ENCODE measurements around the gene RNASEL.
"Not testable (repeated sequence)": the region's sequence is repeated elsewhere in the genome, so short reads cannot be mapped to it uniquely, and the experiment has no call there.

Gene RNASEL

DNA sequence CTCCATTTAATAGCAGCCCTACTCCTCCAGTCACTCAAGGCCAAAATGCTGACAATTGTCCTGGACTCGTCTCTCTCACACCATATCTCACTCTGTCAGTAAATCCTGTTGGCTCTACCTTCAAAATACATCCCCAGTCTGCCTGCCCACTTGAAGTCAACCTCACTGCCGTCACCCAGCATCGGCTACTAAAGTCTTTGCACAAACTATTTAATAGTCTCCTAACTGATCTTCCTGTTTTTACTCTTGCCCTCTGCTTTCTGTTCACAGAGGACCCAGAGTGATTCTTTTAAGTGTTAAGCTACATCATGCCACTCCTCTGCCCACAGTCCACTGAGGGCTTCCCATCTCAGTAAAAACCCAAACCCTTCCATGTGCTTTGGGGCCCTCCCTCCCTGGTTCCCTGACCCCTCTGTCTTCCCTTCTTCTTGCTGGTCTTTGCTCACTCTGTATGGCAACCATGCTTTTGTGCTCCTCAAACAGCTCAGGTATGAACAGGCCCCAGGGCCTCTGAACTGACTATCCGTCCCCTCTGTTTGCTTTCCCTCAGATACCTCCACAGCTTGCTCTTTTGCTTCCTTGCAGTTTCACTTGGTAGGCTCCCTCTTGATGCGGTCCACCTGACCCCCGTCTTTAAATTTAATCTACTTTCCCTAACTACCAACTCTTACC lies 19.0 kb downstream of the RNASEL start:
- Mint-ChIP-seq H3K27me3 (no peaks in the 10 kb centered on the region), H3K4me1 (ENCODE audit: low read depth) (peaks cover 4% of the 10 kb centered on the region), H3K36me3 (ENCODE audit: low read depth) (peaks cover 24% of the 10 kb centered on the region), H3K9me3 (no peaks in the 10 kb centered on the region), H3K4me3 (no peak overlapping the region), H3K27ac (no peak overlapping the region)
- no peak for DNase-seq

DNA sequence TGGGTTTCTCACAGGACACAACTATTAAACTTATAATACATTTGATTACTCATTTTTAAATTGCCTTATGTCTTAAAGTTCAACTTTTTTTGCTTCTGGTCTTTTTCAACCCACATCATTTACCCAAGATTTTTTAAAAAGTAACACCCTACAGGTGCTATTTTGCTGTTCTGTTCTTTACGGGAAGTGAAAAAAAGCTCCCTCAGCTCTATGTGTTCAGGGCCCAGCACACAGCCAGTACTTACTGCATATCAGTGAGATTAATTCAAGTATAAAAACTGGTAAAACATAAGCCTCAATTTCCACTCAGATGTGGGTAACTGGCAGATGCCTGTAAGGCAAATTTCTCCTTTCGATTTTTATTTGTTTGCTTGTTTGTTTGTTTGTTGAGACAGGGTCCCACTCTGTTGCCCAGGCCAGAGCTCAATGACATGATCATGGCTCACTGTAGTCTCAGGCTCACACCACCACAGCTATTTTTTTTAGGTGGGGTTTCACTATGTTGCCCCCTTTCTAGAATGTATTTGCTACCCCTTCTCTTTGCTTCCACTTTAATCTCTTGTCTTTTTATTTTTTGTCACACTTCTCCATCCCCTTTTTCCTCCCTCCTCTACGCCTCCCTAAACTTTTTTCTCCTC lies 20.3 kb downstream of the RNASEL start:
- no peak overlapping the region for H3K27ac Mint-ChIP-seq
- peaks cover 4% of the 10 kb centered on the region for H3K4me1 Mint-ChIP-seq (ENCODE audit: low read depth)
- H3K27me3 Mint-ChIP-seq: no peaks in the 10 kb centered on the region
- peaks cover 14% of the 10 kb centered on the region for H3K36me3 Mint-ChIP-seq (ENCODE audit: low read depth)
- no peak for DNase-seq
- H3K9me3 Mint-ChIP-seq: no peaks in the 10 kb centered on the region
- no peak overlapping the region for H3K4me3 Mint-ChIP-seq

DNA sequence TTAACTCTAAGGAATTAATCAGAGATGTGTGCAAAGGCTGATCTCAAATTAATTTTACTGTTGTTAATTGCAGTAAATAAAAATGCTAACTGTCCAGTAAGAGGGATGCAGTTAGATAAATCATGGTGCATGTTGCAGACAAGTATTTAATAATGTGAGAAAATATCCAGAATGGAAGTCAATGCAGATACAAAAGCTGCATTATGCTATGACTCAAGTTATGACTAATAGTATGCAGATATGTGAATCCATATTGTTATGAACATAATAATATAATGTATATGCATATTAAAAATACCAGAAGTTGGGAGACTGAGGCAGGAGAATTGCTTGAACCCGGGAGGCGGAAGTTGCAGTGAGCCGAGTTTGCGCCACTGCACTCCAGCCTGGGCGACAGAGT lies 21.4 kb downstream of the RNASEL start:
- Mint-ChIP-seq H3K4me3 (no peak overlapping the region), H3K27me3 (no peaks in the 10 kb centered on the region), H3K9me3 (no peaks in the 10 kb centered on the region)

DNA sequence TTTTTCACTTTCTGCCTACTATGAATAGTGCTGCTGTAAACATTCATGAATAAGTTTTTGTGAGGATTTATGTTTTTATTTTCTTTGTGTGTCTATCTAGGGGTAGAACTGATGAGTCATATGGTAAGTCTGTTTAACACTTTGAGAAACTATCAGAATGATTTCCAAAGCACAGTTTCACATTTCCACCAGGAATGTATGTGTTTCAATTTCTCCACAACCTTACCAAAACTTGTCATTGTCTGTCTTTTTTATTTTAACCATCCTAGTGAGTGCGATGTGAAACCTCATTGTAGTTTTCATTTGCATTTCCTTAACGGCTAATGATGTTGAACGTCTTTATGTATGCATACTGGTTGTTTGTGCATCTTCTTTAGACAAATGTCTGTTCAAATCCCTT lies 23.5 kb downstream of the RNASEL start:
- no peaks in the 10 kb centered on the region for H3K27me3 Mint-ChIP-seq
- H3K27ac Mint-ChIP-seq: no peak overlapping the region
- no peak for DNase-seq
- no peaks in the 10 kb centered on the region for H3K36me3 Mint-ChIP-seq (ENCODE audit: low read depth)
- H3K4me3 Mint-ChIP-seq: no peak overlapping the region
- no peaks in the 10 kb centered on the region for H3K9me3 Mint-ChIP-seq
- peaks cover 4% of the 10 kb centered on the region for H3K4me1 Mint-ChIP-seq (ENCODE audit: low read depth)

More for the DNA sequence above, 21.4 kb downstream of the RNASEL start:
- Mint-ChIP-seq H3K36me3 (ENCODE audit: low read depth) (peaks cover 4% of the 10 kb centered on the region), H3K4me1 (ENCODE audit: low read depth) (peaks cover 4% of the 10 kb centered on the region), H3K27ac (no peak overlapping the region)
- no peak for DNase-seq

DNA sequence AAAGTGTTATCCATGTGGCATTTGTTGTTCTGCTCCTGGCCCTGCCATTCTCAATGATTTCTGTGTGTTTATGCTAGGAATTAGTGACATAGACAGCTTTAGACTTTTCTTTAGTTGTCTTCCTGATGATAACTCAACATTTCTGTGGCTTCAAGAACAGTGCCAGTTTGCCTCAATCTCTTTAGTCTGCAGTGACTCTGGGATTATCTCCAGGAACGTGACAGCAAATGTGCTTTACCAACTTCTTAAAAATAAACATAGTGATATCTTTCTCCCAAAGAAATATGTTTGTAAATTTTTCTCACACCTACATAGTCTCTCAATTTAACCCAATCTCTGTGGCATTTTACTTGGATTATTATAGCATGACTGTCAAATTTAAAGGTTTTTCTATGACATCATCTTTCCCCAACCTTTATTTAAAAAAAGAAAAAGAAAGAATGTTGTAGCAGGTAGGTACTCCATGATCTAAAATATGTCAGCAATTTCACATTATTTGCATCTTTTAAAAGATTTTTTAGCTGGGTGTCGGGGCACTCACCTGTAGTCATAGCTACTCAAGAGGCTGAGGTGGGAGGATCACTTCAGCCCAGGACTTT lies 24.6 kb downstream of the RNASEL start:
- no peak overlapping the region for H3K27ac Mint-ChIP-seq
- peaks cover 4% of the 10 kb centered on the region for H3K4me1 Mint-ChIP-seq (ENCODE audit: low read depth)
- no peaks in the 10 kb centered on the region for H3K9me3 Mint-ChIP-seq
- H3K27me3 Mint-ChIP-seq: no peaks in the 10 kb centered on the region
- DNase-seq: no peak
- no peaks in the 10 kb centered on the region for H3K36me3 Mint-ChIP-seq (ENCODE audit: low read depth)
- no peak overlapping the region for H3K4me3 Mint-ChIP-seq

DNA sequence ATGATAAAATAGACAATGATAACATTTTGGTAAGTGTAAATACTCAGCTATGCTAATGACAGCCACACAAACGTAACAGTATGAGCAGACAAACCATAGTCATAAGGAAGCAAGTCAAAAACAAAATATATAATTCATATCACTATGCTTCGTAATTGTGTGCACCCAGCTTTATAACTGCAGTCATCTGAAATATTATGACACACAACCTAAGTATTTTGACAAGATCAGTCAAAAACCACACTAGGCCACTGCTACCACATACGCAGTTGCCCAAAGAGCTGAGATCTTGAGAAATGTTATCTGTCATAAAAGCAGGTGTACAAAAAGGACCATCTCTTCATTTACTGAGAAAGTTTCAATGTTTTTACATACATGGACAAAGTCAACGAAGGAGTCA lies 26.0 kb downstream of the RNASEL start:
- Mint-ChIP-seq H3K4me3 (no peak overlapping the region), H3K9me3 (no peaks in the 10 kb centered on the region), H3K36me3 (ENCODE audit: low read depth) (no peaks in the 10 kb centered on the region), H3K27ac (no peak overlapping the region), H3K27me3 (no peaks in the 10 kb centered on the region), H3K4me1 (ENCODE audit: low read depth) (peaks cover 4% of the 10 kb centered on the region)
- no peak for DNase-seq

DNA sequence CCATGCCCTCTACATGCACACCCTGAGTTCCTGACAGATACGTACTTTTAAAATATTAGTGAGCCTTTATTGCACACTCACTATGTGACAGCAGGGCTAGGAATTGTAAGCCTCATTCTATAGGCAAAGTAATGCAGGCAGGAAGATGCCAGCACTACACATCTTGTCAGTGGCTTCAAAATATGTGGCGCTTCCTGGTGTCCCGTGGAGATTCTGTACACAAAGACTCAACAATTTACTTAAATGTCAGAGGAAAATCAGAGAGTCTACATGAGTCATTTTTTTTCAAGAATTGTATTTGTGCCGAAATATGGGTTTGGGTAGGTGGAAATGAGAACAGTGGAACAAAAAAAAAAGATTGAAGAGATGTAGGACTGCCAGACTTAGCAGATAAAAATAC lies 27.6 kb downstream of the RNASEL start:
- no peak for DNase-seq
- no peak overlapping the region for H3K4me3 Mint-ChIP-seq
- no peaks in the 10 kb centered on the region for H3K27me3 Mint-ChIP-seq
- no peak overlapping the region for H3K27ac Mint-ChIP-seq
- peaks cover 4% of the 10 kb centered on the region for H3K4me1 Mint-ChIP-seq (ENCODE audit: low read depth)
- H3K9me3 Mint-ChIP-seq: no peaks in the 10 kb centered on the region
- H3K36me3 Mint-ChIP-seq (ENCODE audit: low read depth): no peaks in the 10 kb centered on the region

GRCh38 chr1:182560392-182560984 lies 28.6 kb downstream of the RNASEL start:
- no peak overlapping the region for H3K4me3 Mint-ChIP-seq
- H3K4me1 Mint-ChIP-seq (ENCODE audit: low read depth): peaks cover 2% of the 10 kb centered on the region
- no peak overlapping the region for H3K27ac Mint-ChIP-seq
- H3K9me3 Mint-ChIP-seq: no peaks in the 10 kb centered on the region
- no peaks in the 10 kb centered on the region for H3K36me3 Mint-ChIP-seq (ENCODE audit: low read depth)
- DNase-seq: no peak
- H3K27me3 Mint-ChIP-seq: no peaks in the 10 kb centered on the region

GRCh38 chr1:182556279-182556678 lies 32.8 kb downstream of the RNASEL start:
- no peak for DNase-seq
- Mint-ChIP-seq H3K27me3 (peaks cover 5% of the 10 kb centered on the region), H3K9me3 (peaks cover 5% of the 10 kb centered on the region), H3K27ac (no peak overlapping the region), H3K4me1 (ENCODE audit: low read depth) (no peaks in the 10 kb centered on the region), H3K4me3 (no peak overlapping the region), H3K36me3 (ENCODE audit: low read depth) (no peaks in the 10 kb centered on the region)

DNA sequence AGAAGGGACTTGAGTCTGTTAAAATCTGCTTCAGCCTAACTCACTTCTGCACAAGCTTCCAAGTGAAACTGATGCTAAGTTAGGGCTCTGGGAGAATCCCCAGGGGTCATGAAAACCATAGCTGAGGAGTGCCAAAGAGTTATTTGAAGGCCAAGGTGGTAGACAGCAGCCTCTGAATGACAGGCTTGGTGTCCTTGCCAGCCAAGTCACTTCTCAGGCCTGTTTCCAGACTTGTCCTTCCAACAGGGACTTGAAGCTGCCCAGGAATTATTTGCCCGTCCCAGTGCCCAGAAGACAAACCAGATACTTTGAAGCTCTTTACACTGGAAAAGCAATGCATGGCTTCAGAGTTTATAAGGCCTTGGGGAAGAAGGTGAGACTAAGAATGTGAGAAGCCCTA lies 33.6 kb downstream of the RNASEL start:
- no peak for DNase-seq
- Mint-ChIP-seq H3K4me3 (no peak overlapping the region), H3K36me3 (ENCODE audit: low read depth) (no peaks in the 10 kb centered on the region), H3K27ac (no peak overlapping the region), H3K9me3 (peaks cover 5% of the 10 kb centered on the region), H3K4me1 (ENCODE audit: low read depth) (no peaks in the 10 kb centered on the region), H3K27me3 (peaks cover 5% of the 10 kb centered on the region)

DNA sequence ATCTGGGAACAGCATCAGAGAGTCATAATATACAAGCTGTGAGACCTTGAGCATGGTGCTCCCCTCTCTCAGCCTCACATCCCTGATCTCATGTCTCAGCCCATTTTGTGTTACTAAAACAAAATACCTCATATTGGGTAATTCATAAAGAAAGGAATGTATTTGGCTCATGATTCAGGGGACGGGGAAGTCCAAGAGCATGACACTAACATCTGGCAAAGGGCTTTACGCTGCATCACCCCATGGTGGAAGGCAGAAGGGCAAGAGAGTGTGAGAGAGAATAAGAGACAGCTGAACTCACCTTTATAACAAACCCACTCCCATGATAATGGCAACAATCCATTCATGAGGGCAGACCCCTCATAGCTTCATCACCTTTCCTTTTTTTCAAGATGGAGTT lies 36.5 kb downstream of the RNASEL start:
- H3K4me1 Mint-ChIP-seq (ENCODE audit: low read depth): no peaks in the 10 kb centered on the region
- no peak overlapping the region for H3K4me3 Mint-ChIP-seq
- H3K36me3 Mint-ChIP-seq (ENCODE audit: low read depth): no peaks in the 10 kb centered on the region
- no peak for DNase-seq
- peaks cover 5% of the 10 kb centered on the region for H3K9me3 Mint-ChIP-seq
- H3K27ac Mint-ChIP-seq: no peak overlapping the region
- H3K27me3 Mint-ChIP-seq: peaks cover 7% of the 10 kb centered on the region

GRCh38 chr1:182549811-182550210 lies 39.2 kb downstream of the RNASEL start:
- Mint-ChIP-seq H3K27me3 (peaks cover 23% of the 10 kb centered on the region), H3K9me3 (peaks cover 5% of the 10 kb centered on the region), H3K27ac (no peak overlapping the region), H3K36me3 (ENCODE audit: low read depth) (no peaks in the 10 kb centered on the region), H3K4me3 (no peak overlapping the region), H3K4me1 (ENCODE audit: low read depth) (no peaks in the 10 kb centered on the region)
- DNase-seq: no peak

DNA sequence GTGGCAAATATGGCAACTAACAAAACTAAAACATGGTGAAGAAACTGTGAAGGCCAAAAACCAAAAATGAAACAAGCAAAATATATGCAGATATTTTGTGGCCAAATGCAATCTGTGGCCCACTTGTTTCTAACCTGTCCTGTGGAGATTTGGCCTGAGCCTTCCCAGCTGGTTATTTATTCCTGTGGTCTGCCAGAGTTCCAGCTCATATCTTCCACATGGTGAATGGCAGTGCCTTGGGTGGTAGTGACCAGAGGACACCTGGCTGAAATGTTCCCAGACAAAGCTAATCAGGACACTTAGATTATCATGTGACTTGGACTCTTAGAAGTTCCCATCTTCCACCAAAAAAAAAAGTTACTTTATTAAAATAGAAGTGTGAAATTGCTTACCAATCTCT lies 39.7 kb downstream of the RNASEL start:
- Mint-ChIP-seq H3K9me3 (peaks cover 5% of the 10 kb centered on the region), H3K27ac (no peak overlapping the region), H3K4me3 (no peak overlapping the region), H3K36me3 (ENCODE audit: low read depth) (no peaks in the 10 kb centered on the region), H3K4me1 (ENCODE audit: low read depth) (no peaks in the 10 kb centered on the region), H3K27me3 (peaks cover 24% of the 10 kb centered on the region)
- no peak for DNase-seq

GRCh38 chr1:182533896-182534295 lies 55.2 kb downstream of the RNASEL start:
- peaks cover 3% of the 10 kb centered on the region for H3K9me3 Mint-ChIP-seq

DNA sequence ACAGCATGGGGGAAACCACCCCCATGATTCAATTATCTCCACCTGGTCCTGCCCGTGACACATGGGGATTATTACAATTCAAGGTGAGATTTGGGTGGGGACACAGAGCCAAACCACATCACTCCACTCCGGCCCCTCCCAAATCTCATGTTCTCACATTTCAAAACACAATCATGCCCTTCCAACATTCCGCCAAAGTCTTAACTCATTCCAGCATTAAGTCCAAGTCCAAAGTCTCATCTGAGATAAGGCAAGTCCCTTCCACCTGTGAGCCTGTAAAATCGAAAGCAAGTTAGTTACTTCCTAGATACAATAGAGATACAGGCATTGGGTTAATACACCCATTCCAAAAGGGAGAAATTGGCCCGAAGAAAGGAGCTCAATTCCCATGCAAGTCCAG lies 60.9 kb downstream of the RNASEL start:
- not testable (repeated sequence) for H3K27ac Mint-ChIP-seq; H3K4me1 Mint-ChIP-seq (ENCODE audit: low read depth); H3K36me3 Mint-ChIP-seq (ENCODE audit: low read depth); H3K4me3 Mint-ChIP-seq; DNase-seq
- Mint-ChIP-seq H3K27me3 (peaks cover 20% of the 10 kb centered on the region), H3K9me3 (peaks cover 33% of the 10 kb centered on the region)

More at GRCh38 chr1:182533896-182534295, 55.2 kb downstream of the RNASEL start:
- H3K27me3 Mint-ChIP-seq: peaks cover 8% of the 10 kb centered on the region
- H3K4me1 Mint-ChIP-seq (ENCODE audit: low read depth): no peaks in the 10 kb centered on the region
- no peaks in the 10 kb centered on the region for H3K36me3 Mint-ChIP-seq (ENCODE audit: low read depth)
- DNase-seq: no peak
- no peak overlapping the region for H3K27ac Mint-ChIP-seq
- no peak overlapping the region for H3K4me3 Mint-ChIP-seq
